Sigmoid colon (tissue), 7 donors: ENCODE results near the gene CAMTA1. TPM values are rescaled to one million over a fixed set of nuclear protein-coding genes. Genes with fewer than 3 reads are reported as not detected.

Source experiments
- DNase-seq: peaks from one replicate; pipeline ENCODE4 v3.0.0-alpha.2; 2019
- H3K27ac ChIP-seq, 4 donors: fragments of 200-600 bp; sonication (generic); one replicate each; pipeline ENCODE4 v1.5.1; 2016 to 2019; ENCODE audit warnings: mild to moderate bottlenecking in 1 of 4
- H3K27me3 ChIP-seq, 3 donors: fragments of 200-600 bp; sonication (generic); one replicate each; pipeline ENCODE4 v1.5.1; 2019; ENCODE audit warnings: mild to moderate bottlenecking in 1 of 3
- H3K36me3 ChIP-seq, 4 donors: fragments of 200-600 bp; sonication (generic); one replicate each; pipeline ENCODE4 v1.5.1; 2016 to 2019
- H3K4me1 ChIP-seq, 4 donors: fragments of 200-600 bp; sonication (generic); one replicate each; pipeline ENCODE4 v1.5.1; 2017 to 2019
- H3K4me3 ChIP-seq, 4 donors: fragments of 200-600 bp; sonication (generic); one replicate each; pipeline ENCODE4 v1.5.1; 2017 to 2019; ENCODE audit warnings: mild to moderate bottlenecking in 2 of 4, moderate library complexity in 1 of 4
- H3K9me3 ChIP-seq, 4 donors: fragments of 200-600 bp in 3 of 4; sonication (generic) in 3 of 4; one replicate each; pipeline versions ENCODE4 v1.5.1 to v1.6.1; 2013 to 2019
- CTCF ChIP-seq, 4 experiments: fragments of 450-650 bp in 3 of 4; fragments of 200-600 bp in 1 of 4; IDR thresholded peaks; one replicate each; pipeline ENCODE4 v1.5.1; 2016 to 2019; ENCODE audit warnings: antibody characterized with exemption in 4 of 4, mild to moderate bottlenecking in 3 of 4, moderate library complexity in 2 of 4
- EP300 ChIP-seq, 4 donors: sonication (generic); formaldehyde crosslinking; IDR thresholded peaks; one replicate each; pipeline ENCODE4 v1.6.1; 2017; ENCODE audit warnings: antibody characterized with exemption in 4 of 4
- POLR2A ChIP-seq, 2 donors: fragments of 450-650 bp; IDR thresholded peaks; one replicate each; pipeline ENCODE4 v1.6.1; 2016; ENCODE audit warnings: antibody characterized with exemption in 2 of 2, mild to moderate bottlenecking in 2 of 2, moderate library complexity in 2 of 2
- POLR2AphosphoS5 ChIP-seq, 4 donors: sonication (generic); formaldehyde crosslinking; IDR thresholded peaks; one replicate each; pipeline ENCODE4 v1.6.1; 2017; ENCODE audit warnings: antibody characterized with exemption in 4 of 4
- WGBS, 2 donors: extraction: QIAGEN DNeasy Blood & Tissue Kit; methylation state at CpG; one replicate each; pipeline ENCODE4 v1.1.7; 2013; 5-methylcytosine and 5-hydroxymethylcytosine counted together
- intact Hi-C: fragments of 100-400 bp; cut with DNase I; formaldehyde crosslinking; loops from one replicate; pipeline ENCODE4 v1.15.1; 2023
- polyA plus RNA-seq, 3 donors: library from polyadenylated mRNA; stranded (reverse); fragments of 200-250 nt; gene quantifications; one replicate each; pipeline ENCODE4 v1.2.3, GENCODE V29; 2013
- total RNA-seq, 4 donors: library from RNA; depleted of rRNA; stranded (reverse); fragments of >200 nt; gene quantifications; one replicate each; pipeline ENCODE4 v1.1.0, GENCODE V29; 2016
- donor health status: healthy with polysubstance abuse.
- donor health status: Bipolar disorder and iron deficiency.
- donor health status: healthy.

CAMTA1 gene
- total and polyA plus RNA-seq, 7 donors = 97.9 to 196 (median 177) TPM

GRCh38 chr1:7608628-7609305, 823.5 kb downstream of the CAMTA1 start:
- intact Hi-C loops = no loop called here
- Histone ChIP-seq H3K9me3 (no peaks in the 10 kb centered on the region), H3K4me1 (no peaks in the 10 kb centered on the region), H3K4me3 (no peak overlapping the region), H3K36me3 (no peaks in the 10 kb centered on the region), H3K27ac (no peak overlapping the region), H3K27me3 (peaks cover 0 to 18% (median 0%) of the 10 kb centered on the region in 3 donors)
- TF ChIP-seq CTCF (IDR thresholded peaks at IDR 0.05) (no peak), POLR2A (IDR thresholded peaks at IDR 0.05) (no peak), EP300 (IDR thresholded peaks at IDR 0.05) (no peak), POLR2AphosphoS5 (IDR thresholded peaks at IDR 0.05) (no peak)
- DNase-seq = peak; percentile 33
- WGBS, 2 donors = 54 to 72% methylated on average over 10 of the region's 10 CpGs

GRCh38 chr1:7609311-7609994, 824.2 kb downstream of the CAMTA1 start:
- intact Hi-C loops = no loop called here
- Histone ChIP-seq H3K27ac (no peak overlapping the region), H3K36me3 (no peaks in the 10 kb centered on the region), H3K9me3 (no peaks in the 10 kb centered on the region), H3K4me3 (no peak overlapping the region), H3K27me3 (peaks cover 0 to 18% (median 0%) of the 10 kb centered on the region in 3 donors), H3K4me1 (no peaks in the 10 kb centered on the region)
- WGBS, 2 donors = 68 to 84% methylated on average over 7 of the region's 7 CpGs
- TF ChIP-seq POLR2AphosphoS5 (IDR thresholded peaks at IDR 0.05) (no peak), CTCF (IDR thresholded peaks at IDR 0.05) (no peak), POLR2A (IDR thresholded peaks at IDR 0.05) (no peak), EP300 (IDR thresholded peaks at IDR 0.05) (no peak)
- peak; percentile 42 for DNase-seq

- DNase-seq = peak; percentile 30
- Histone ChIP-seq H3K9me3 (no peaks in the 10 kb centered on the region), H3K27ac (no peak overlapping the region), H3K36me3 (no peaks in the 10 kb centered on the region), H3K27me3 (peaks cover 0 to 18% (median 0%) of the 10 kb centered on the region in 3 donors), H3K4me3 (no peak overlapping the region), H3K4me1 (no peaks in the 10 kb centered on the region)
- 70 to 79% methylated on average over 5 of the region's 5 CpGs for WGBS, 2 donors
- TF ChIP-seq CTCF (IDR thresholded peaks at IDR 0.05) (no peak), POLR2AphosphoS5 (IDR thresholded peaks at IDR 0.05) (no peak), POLR2A (IDR thresholded peaks at IDR 0.05) (no peak), EP300 (IDR thresholded peaks at IDR 0.05) (no peak)
- intact Hi-C loops = no loop called here
Observed at GRCh38 chr1:7610106-7610731, 825.0 kb downstream of the CAMTA1 start.

GRCh38 chr1:7610936-7611335, 825.7 kb downstream of the CAMTA1 start:
- WGBS, 2 donors = 84 to 89% methylated on average over 9 of the region's 9 CpGs
- H3K9me3 ChIP-seq = no peaks in the 10 kb centered on the region
- no peak for TF ChIP-seq POLR2AphosphoS5 (IDR thresholded peaks at IDR 0.05)
- TF ChIP-seq POLR2A (IDR thresholded peaks at IDR 0.05) = no peak
- TF ChIP-seq CTCF (IDR thresholded peaks at IDR 0.05) = no peak
- no peak for TF ChIP-seq EP300 (IDR thresholded peaks at IDR 0.05)
- intact Hi-C loops = no loop called here
- peak; percentile 25 for DNase-seq
- no peaks in the 10 kb centered on the region for H3K4me1 ChIP-seq
- H3K27me3 ChIP-seq = peaks cover 0 to 18% (median 0%) of the 10 kb centered on the region in 3 donors
- H3K36me3 ChIP-seq = no peaks in the 10 kb centered on the region
- H3K4me3 ChIP-seq = no peak overlapping the region
- no peak overlapping the region for H3K27ac ChIP-seq
